Transverse colon (tissue), 3 donors: ENCODE results near the gene ALDH3B2.

ENCODE experiments used
- EP300 ChIP-seq: sonication (generic); formaldehyde crosslinking; IDR thresholded peaks from one replicate; pipeline ENCODE4 v1.6.1; 2017; ENCODE audit warnings: antibody characterized with exemption, low read depth
- TF ChIP-seq, protein P1 (sequence below), 5 experiments: fragments of 200-600 bp in 3 of 5; fragments of 450-650 bp in 2 of 5; sonication (generic) in 3 of 5; IDR thresholded peaks; 1 replicate in 2 of 5; 2 replicates in 3 of 5; pipeline ENCODE4 v1.5.1; 2016 to 2017; ENCODE audit warnings: antibody characterized with exemption in 5 of 5, inconsistent platforms in 3 of 5, mild to moderate bottlenecking in 2 of 5, moderate library complexity in 1 of 5

DNA sequence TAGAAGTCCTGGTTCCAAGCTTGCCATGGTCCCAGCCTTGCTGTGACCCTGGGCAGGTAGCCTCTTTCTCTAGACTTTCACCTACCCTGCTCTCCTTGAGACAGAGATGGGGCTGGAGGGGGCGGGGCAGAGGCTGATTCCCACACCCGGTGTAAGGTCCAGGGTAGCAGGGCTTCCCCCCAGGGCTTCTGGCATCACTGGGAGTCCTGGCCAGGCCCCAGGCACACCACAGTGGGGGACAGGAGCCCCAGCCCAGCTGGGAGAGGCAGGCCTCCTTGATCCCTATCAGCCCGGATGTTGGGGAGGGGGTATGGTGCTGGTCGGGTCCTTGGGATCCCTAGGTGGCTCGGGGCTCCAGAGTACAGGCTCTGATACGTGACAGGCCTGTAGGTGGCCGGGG, 43.0 kb downstream of the ALDH3B2 start:
- TF ChIP-seq, protein P1, sequence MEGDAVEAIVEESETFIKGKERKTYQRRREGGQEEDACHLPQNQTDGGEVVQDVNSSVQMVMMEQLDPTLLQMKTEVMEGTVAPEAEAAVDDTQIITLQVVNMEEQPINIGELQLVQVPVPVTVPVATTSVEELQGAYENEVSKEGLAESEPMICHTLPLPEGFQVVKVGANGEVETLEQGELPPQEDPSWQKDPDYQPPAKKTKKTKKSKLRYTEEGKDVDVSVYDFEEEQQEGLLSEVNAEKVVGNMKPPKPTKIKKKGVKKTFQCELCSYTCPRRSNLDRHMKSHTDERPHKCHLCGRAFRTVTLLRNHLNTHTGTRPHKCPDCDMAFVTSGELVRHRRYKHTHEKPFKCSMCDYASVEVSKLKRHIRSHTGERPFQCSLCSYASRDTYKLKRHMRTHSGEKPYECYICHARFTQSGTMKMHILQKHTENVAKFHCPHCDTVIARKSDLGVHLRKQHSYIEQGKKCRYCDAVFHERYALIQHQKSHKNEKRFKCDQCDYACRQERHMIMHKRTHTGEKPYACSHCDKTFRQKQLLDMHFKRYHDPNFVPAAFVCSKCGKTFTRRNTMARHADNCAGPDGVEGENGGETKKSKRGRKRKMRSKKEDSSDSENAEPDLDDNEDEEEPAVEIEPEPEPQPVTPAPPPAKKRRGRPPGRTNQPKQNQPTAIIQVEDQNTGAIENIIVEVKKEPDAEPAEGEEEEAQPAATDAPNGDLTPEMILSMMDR (IDR thresholded peaks at IDR 0.05): no peak
- no peak for TF ChIP-seq EP300
